GM19455 (cell line): ENCODE measurements around the gene KRTAP10-6.
"Not testable (repeated sequence)": the region's sequence is repeated elsewhere in the genome, so short reads cannot be mapped to it uniquely, and the experiment has no call there.

Experiments used
- ATAC-seq: cut with Tn5 transposase; IDR thresholded peaks from one replicate; pipeline ENCODE4 v1.9.1; 2021; ENCODE audit not compliant: unreplicated experiment

KRTAP10-6 gene

DNA sequence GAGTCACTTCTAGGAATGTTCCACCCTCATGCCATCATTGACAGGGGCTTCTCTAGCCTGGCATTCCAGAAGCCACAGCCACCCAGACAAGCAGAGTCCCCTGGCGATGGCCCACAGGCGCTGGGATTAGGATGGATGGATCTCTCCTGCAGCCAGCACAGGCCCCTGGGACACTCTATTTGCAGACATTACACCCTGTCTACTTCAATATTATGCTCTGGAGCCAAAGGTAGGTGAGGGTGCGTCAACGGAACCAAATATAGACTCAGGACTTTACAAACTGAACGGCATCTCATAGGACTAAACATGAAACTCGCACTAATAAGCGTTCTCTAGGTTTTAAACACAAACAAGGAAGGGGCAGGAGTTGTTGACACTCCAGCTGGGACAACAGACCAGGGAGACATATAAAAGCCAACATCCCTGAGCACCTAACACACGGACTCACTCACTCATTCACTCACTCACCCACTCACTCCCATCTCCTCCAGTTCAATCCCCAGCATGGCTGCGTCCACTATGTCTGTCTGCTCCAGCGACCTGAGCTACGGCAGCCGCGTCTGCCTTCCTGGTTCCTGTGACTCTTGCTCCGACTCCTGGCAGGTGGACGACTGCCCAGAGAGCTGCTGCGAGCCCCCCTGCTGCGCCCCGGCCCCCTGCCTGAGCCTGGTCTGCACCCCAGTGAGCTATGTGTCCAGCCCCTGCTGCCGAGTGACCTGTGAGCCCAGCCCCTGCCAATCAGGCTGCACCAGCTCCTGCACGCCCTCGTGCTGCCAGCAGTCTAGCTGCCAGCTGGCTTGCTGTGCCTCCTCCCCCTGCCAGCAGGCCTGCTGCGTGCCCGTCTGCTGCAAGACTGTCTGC is 8.0 kb upstream of the KRTAP10-6 start, which contains the start of gene KRTAP10-7:
KRTAP10-7 (plus strand) TSS at position 480 of the 861 bp plus-strand sequence; CDS start at position 505, 25 bp downstream.
- not testable (repeated sequence) for ATAC-seq

DNA sequence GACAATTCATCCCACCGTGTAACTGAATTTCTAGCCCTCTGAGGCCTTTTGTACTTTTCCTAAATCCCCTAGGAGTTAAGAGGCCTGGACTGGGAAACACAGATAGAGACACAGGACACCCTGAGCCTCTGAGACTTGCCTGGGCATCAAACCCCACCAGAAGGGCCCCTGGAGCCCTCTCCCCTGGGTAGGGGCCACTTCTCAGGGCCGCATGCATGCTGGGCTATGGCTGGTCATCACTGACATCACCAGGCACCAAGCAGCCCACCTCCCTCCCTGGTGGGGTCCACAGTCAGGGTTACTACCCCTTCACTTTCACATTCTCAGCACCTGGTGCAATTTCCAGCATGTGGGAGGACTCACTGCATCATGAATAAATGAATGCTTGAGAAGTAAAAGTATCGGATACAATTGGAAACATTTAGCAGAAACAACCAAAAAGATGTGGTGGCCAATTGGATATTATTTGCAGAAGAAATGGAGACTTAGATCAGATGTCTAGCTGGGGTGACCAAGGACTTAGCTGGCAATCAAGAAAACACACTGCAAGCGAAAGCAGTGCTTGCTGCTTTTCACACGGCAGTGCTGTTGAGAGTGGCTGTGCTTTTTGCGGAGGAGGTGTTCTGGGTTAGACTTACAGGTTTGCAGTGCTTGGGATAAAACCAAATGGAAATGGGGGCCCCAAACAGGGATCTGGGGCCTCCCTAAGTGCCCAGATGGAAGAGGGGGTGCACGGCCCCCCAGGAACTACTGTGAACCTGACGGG is 7.1 kb upstream of the KRTAP10-6 start:
- ATAC-seq, result no peak

DNA sequence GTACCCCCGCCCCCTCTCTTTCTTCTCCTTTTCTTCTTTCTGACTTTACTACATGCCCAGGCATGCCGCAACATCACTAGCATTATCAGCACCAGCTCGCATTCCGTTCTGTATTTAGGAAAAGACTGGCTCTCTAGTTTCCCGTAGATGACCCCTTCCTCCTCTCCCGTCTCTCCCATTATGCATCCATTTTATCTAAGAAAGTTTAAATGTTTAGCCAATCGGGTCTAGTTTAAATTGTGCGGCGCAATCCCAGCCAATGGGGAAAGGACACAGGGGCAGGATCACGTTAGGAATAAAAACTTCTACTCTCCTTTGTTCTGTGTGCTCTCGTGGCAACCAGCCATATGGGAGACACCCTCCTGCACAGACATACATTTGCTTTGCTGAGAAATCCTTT is 5.8 kb upstream of the KRTAP10-6 start:
- no peak for ATAC-seq

DNA sequence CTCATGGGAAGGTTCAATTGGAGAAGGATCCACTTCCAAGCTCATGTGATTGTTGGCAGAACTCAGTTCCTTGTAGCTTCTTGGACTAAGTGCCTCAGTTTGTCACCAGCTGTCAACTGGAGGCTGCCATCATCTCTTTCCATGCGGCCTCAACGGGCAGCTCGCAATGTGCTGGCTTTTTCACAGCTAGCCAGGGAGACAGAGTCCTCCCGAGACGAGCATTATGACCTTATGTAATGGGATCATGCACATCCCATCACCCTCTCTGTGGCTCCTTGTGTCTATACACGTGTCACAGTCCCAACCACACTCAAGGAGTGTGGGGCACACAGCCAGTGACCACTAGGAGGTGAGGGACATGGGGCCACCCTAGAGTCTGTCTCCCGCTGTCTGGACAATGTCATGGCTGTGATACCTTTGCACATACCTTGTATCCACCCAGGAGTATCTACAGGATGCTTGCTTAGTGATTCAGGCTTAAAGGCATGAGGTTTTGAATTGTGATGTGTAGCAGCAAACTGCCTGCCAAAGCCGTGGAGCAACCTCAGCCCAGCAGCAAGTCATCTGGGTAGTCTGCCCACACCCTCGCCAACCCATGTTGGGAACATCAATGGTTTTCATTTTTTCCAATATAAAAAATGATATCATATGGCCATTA is 3.9 kb upstream of the KRTAP10-6 start:
- no peak for ATAC-seq

- no peak for ATAC-seq
These were observed 3.2 kb upstream of the KRTAP10-6 start for GRCh38 chr21:44595524-44595923.

- no peak for ATAC-seq
These were observed 2.2 kb upstream of the KRTAP10-6 start for GRCh38 chr21:44594406-44594916.

DNA sequence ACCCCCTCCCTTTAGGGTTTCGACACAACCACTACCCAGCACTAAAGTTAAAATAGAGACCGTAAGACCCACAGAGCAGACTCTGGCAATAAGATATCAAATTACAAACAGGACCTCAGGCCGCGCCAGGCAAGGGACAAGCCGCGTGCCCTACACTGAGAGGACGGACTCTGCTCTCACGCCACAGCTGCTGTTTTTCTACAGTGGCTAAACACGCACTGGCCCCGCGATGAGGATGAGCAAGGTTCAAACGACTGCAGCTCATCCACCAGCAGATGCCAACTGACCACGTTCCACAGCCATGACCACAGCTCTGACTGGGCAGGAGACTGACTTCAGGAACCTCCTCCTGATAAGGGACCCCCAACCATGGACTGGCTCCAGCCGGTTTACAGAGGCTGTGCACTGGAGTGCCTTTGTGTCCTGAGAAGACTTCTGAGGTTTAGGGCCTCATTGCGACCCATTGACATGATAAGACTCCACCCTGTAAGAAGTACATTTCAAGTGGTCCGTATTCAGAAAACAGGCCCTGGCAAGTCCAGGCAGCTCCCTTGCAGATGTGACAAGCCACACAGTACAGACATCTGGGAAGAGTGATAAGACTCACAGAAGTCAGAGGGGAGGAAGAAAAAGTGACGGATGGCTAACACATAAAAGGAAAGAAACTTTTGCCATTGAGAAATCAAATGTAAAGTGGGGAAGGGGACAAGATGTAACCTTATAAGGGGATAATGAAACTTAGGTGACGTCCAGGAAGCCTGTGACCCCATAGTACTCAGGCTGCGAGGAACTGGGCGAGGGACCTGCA is 1.5 kb upstream of the KRTAP10-6 start:
- no peak for ATAC-seq

GRCh38 chr21:44591801-44592130 is 539 bp downstream of the KRTAP10-6 start:
- ATAC-seq, result not testable (repeated sequence)

DNA sequence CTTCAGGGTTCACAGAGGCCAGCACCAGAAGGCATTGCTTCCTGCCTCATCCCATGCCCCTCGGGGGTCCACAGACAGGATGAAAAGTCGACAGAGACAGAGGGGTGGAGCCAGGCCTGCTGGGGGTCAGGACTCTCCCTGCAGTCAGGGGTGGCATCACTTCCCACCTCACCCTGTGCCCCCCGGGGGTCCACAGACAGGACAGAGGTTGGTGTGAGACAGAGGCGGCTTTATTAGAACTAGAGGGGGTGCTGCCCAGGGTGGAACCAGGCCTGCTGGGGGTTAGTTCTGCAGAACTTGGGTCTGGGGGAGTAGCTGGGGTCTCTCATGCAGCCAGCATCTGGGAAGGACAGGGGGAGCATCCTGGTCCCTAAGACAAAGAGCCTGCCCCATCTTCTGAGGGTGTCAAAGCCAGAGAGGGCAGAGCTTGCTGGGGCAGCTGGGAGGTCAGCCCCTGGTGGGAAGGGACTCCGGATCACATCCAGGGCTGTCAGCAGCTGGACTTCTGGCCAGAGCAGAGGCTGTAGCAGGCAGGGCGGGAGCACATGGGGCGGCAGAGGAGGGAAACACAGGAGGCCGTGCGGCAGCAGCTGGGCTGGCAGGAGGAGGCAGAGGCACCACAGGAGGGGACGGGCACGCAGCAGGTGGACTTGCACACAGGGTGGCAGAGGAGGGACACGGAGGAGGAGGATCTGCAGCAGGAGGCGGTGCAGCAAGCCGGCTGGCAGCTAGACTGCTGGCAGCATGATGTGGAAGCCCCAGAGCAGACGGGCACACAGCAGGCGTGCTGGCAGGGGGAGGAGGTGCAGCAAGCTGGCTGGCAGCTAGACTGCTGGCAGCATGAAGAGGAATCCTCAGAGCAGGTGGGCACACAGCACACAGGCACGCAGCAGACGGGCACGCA is 1.2 kb downstream of the KRTAP10-6 start:
- not testable (repeated sequence) for ATAC-seq

DNA sequence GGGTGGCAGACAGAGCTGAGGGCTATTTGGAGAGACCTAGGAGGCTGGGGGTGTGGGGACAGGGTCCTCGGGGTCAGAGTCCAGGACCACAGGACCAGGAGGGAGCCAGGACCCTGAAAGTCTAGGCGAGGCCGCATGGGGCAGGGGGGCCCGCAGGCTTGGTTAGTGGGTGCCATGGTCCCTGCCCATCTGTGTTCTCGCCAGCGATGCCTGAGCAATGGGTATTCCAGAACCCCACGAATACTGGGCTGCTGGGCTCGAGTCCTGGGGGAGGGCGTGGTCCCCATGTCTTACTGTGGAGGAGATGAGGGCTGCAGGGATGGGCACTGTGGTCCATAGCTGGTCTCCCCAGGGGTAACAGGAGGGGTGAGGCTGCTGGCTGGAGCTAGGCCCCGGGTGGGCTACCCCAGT is 2.0 kb downstream of the KRTAP10-6 start:
- no peak for ATAC-seq

DNA sequence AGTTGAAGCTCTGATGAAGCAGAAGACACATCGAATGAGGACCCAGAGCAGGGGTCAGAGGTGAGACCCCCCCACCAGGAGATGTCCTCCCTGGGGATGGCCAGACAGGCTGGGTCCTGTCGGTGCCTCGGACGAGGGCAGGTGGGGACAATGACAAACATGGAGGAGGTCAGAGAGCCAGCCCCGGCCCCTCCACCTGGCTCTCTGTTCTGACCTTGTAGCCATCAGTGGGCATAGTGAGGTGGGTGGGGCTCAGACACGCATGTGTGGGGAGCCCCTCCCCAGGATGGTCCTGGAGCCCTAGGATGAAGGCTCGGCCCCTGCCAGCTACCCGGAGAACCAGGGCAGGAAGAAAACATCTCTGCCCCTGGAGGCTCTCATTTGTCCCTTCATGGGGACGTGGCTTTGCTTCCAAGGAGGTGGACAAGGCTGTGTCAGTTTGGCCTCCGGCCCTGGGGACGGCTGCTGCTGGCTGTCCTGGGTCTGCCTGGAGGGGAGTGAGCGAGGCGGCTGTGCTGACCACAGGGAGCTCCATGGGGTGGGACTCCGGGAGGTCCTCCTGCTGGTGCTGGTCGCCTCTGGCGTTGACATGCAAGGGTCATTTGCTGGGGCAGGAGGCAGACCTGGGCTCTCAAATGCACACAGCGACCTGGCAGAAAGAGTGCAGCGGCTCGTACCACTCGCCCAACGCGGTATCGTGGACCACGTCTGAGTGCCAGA is 2.6 kb downstream of the KRTAP10-6 start:
- ATAC-seq, result no peak

DNA sequence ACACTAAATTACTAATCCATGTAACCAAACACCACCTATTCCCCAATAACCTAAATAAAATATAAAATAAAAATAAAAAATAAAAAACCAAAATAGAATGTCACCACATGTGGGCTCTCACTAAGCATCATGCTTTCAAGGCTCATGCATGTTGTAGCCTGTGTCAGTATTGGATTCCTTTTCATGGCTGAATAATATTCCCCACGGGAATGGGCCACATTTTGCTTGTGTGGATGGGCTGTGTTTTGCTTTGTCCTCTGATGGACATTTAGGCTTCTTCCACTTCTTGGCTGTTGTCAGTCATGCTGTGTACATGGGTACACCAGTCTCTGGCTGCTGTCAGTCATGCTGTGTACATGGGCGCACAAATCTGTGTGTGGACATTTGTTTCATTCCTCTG is 3.2 kb downstream of the KRTAP10-6 start:
- ATAC-seq, result no peak

- ATAC-seq, result no peak
These were observed 6.4 kb downstream of the KRTAP10-6 start for GRCh38 chr21:44585892-44586291.

DNA sequence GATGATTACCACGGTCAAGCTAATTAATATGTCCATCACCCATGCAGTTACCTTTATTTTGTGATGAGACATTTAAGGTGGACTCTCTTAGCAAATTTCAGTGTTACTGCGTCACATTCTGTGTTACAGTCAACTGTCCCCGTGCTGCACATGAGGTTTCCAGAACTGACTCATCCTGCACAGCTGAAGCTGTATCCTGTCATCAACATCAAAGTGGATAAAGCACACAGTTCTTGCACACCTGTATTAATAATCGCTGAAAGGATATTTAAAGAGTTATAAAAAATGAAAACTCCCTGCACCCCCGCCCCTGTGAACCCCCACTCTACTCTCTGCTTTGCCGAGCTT is 8.5 kb downstream of the KRTAP10-6 start:
- no peak for ATAC-seq

- ATAC-seq, result no peak
These were observed 9.1 kb downstream of the KRTAP10-6 start for GRCh38 chr21:44583089-44583799.

DNA sequence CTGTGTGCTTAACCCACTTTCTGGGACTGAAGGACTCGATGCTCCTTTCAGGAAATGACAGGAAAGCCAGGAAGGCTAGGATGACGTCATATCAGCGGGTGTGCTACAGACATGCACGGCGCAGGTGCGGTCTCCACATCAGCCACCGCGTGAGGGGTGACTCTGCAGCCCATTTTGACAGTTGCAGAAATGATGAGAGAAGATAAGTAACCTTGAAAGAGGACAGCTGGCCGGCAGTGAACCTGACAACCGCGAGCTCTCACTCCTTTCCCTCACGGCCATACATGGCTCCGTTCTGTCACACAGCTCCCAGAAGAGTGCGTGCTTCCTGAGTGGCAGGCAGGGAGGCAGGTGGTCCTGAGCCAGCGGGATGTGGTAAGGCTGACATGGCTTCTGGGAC is 10.2 kb downstream of the KRTAP10-6 start:
- no peak for ATAC-seq

DNA sequence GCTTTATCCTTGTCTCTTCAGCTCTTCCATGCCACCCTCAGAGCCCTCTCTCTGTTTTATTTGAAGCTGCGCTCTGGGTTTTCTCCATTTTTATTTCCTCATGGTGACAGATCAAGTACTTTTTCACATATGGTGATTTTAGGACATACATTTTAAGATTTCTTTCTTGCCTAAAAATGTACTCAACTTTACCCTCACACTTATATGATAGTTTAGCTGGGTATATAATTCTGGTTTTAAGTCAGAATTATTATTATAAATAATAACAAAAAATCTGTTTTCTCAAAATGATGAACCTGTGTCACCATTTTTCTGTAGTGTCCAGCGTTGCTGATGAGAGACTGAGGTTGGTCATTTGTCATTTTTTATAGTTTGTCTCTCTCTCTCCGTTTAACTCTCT is 11.1 kb downstream of the KRTAP10-6 start:
- ATAC-seq, result no peak

DNA sequence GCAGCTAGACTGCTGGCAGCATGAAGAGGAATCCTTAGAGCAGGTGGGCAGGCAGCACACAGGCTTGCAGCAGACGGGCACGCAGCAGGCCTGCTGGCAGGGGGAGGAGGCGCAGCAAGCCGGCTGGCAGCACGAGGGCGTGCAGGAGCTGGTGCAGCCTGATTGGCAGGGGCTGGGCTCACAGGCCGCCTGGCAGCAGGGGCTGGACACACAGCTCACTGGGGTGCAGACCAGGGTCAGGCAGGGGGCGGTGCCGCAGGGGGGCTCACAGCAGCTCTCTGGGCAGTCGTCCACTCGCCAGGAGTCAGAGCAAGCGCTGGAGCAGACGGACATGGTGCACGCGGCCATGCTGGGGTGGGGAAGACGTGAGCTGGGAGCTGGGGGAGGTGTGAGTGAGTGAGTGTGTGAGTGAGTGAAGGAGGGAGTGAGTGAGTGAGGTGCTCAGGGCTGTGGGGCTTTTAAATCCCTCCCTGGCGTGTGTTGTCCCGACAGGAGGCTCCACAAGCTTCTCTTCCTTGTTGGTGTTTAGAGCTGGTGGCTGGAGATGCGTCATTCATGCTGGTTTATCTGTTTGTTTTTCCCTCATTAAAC is 12.0 kb downstream of the KRTAP10-6 start, which contains the start of gene KRTAP10-5:
KRTAP10-5 (minus strand) TSS at position 374 of the 591 bp plus-strand sequence; CDS start at position 348, 26 bp downstream.
- not testable (repeated sequence) for ATAC-seq
